Amniotic stem cell (primary cell): ENCODE data around the gene CEPT1.
"Not testable (repeated sequence)": the region's sequence is repeated elsewhere in the genome, so short reads cannot be mapped to it uniquely, and the experiment has no call there.

ENCODE experiments used
- DNase-seq: peaks from one replicate; lab custom pipeline; 2025; lab: John Stamatoyannopoulos, UW

CEPT1 gene

DNA sequence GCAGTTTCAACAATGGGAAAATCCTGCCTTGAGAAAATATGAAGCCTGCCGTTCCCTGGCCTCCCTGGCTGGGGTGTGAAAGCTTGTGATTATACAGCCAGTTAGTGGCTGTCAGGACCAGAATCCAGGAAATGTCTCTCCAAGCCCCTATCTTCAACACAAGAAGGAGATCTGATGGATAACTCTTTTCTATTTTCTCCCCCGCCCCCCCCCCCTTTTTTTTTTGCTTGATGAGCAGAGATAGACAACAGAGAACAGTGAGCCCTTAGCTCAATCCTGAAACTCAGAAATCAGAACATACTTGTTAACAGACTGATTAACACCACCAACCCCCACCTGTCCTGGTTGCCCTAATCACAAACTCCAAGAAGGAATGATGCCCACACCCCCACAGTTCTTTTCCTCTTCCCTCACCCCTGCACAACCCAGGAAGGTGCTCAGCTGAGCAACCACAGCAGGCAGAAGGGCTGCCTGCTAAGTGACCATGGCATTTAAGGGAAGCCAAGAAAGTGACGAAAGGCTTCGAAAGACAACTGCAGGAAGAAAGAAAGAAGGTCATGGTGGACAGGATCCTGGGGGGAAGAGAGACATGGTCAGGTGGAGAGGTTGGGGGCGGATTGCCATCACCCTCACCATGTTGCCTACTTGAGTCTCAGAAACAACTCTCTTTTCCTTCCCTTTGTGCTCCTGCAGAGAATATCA lies 72.8 kb downstream of the CEPT1 start:
- no peak for DNase-seq

GRCh38 chr1:111213412-111213811 lies 73.4 kb downstream of the CEPT1 start:
- DNase-seq, result no peak

DNA sequence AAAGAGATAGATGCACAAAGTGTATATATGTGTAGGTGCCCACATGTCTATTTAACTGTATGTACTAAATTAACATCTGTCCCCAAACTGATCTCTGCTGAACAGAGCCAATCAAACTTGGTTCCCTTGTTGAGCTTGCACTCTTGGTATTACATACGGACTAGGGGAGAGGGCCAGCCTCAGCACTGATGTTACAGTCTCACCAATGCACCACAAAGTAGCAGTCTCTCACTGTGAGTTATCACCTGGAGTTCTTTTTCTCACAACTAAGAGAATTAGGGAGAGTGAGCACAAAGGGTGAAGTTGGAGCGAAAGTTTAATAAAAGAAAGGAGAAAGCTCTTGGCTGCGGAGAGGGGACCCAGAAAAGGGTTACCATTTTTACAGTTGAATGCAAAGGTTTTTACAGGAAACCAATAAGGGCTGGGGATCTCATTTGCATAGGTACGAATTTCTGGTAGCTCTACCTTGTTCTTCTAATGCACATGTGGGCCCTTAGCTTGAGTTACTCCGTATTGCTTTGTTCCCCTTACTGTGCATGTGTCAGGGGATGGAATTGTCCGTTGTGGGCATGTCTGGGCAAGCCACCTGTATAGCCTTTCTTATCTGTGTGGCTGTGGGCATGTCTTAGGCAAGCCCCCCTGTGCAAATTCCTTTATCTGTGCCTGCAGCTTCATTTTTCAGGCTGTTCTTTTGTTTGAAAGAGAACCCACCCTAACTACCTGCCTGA lies 74.2 kb downstream of the CEPT1 start:
- DNase-seq, result no peak

DNA sequence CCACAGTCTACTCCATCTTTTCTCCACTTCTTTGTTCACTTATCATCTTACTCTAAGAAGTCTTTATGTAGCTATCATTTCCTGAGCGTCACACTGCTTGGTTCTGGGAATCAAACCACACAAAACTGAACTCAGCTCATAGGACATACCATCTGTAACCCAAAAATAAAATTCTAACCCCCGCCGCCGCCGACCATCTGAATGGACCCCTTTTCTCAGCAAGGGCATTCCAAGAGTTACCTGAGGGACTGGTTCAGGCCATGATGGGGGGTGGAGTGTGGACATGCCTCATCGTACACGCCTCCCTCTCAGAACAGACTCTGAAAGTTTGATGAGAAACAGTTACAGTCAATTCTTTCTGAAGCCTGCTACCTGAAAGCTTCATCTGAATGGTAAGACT lies 74.9 kb downstream of the CEPT1 start:
- DNase-seq, result no peak

- DNase-seq, result not testable (repeated sequence)
These were observed 75.3 kb downstream of the CEPT1 start for GRCh38 chr1:111215285-111215684.

DNA sequence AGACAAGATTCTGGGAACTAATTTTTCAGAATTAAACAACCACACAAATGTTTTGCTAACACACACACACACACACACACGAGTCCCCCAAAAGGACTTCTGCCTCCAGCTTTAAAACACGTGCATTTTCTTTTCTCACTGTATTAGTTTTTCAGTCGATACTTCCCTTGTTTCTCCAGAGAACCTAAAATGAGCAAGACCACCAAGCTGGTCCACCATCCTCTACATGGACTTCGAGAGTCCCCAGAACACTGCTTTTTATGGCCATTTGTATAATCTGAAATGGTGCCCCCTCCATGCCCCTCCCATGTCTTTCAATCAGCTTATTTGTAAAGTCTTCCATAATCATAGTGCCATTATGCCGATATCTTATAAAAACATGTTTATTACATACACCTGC lies 76.7 kb downstream of the CEPT1 start:
- DNase-seq, result no peak

DNA sequence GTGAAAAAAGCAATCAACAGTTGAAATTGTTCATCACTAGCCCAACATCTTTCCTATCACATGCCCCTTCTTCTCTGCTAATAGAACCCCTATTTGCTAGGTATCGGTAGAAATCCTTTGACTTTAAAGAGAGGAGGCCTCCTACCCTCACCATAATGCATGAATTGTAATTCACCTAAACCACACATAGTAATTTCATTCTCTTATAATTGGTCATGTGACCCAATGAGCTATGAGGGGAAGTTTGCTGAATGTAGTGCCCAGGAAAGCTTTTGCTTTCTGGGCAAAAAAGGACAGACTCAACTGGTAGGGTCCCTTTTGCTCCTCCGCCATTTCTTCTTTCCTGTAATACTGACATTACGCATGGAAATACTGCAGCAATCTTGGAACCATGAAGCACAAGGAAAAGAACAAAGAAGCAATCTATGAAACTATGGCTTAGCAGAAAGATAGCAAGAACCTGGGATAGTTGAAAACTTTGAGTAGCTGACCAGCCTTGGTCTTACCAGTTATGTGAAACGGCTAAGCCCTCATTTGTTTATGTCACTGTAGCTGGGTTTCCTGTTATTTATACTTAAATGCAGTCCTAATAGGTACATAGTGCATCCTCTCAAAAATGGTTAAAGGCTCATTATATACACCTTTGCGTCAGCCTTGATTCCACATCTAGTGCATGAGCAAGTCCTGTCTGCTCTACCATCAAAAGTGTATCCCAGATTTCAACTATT lies 77.3 kb downstream of the CEPT1 start:
- DNase-seq, result no peak

GRCh38 chr1:111218701-111219556 lies 78.9 kb downstream of the CEPT1 start:
- no peak for DNase-seq

GRCh38 chr1:111219557-111220286 lies 79.7 kb downstream of the CEPT1 start:
- no peak for DNase-seq

GRCh38 chr1:111220302-111220890 lies 80.4 kb downstream of the CEPT1 start:
- DNase-seq, result no peak

DNA sequence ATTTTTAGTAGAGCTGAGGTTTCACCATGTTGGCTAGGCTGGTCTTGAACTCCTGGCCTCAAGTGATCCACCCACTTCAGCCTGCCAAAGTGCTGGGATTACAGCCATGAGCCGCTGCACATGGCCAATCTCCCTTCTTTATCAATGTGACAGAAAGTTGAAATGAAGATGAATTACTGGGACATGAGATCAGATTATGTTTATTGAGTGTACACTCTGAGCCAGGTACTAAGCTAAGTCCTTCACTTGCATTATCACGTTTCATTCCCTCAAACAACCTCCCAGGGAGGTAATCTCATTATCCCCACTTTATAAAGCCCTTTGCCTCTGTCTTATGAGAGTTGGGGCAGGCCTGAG lies 81.2 kb downstream of the CEPT1 start:
- no peak for DNase-seq

- DNase-seq, result no peak
These were observed 81.7 kb downstream of the CEPT1 start for GRCh38 chr1:111221633-111222291.

DNA sequence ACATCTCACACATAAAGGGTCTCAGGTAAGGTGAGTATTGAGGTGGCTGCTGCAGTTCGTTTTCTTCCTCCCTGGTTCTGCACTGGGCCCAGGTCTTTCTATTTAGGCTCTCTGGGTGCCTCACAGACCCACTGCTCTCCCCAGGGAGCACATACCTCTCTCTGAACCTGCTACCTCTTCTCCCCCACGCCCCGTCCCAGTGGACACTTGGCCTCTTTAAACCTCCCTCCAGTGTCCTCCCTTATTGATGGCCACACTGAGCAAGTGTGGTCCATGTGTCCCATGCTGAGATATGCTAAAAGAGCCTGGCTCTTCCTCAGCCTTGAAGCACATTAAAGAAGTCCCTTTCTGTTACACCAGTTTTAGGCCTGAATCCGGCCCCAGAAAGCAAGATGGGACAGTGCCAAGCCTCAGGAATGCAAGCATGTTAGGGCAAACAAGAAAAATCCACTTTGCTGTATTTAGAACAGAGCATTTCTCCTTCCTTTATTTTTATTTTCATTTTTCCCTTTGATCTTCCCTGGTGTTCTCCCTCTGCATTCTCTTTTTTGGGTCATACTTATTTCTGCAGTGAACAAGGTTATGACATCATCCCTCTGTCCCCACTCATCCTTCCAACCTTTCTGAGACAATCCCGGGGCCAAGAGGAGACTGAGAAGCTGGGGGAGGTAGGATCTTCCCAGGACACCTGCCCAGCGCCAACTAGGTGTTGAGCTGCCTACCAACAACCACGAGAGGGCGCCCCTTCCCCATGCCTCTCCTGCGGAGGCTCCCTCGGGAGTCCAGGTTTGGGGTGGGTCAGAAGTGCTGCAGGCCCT lies 82.5 kb downstream of the CEPT1 start:
- peak; percentile 54 for DNase-seq

DNA sequence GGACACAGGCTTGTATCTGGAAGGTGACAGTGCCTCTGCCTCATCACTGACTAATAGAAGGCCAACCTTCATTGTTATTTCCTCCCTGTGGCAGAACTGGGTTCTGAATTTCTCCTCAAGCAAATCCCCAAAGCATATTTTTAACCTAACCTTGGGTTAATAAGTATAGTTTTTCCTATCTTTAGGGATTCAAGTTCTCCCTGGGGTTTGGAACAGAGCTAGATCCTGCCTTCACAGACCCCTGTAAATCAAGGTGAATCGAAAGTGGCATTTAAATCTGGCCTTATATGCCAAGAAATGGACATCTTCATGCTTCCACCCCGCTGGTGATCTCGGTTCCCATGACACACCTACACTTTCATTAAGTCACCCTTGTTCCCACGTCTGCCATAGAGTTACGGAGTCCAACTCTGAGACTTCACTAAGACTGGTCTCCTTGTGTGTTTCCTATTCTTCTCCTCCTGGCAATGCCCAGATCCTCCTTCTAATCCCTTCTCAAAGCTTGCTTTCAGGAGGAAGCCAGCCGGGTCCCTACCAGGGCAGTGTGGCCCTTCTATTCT lies 83.2 kb downstream of the CEPT1 start:
- no peak for DNase-seq

DNA sequence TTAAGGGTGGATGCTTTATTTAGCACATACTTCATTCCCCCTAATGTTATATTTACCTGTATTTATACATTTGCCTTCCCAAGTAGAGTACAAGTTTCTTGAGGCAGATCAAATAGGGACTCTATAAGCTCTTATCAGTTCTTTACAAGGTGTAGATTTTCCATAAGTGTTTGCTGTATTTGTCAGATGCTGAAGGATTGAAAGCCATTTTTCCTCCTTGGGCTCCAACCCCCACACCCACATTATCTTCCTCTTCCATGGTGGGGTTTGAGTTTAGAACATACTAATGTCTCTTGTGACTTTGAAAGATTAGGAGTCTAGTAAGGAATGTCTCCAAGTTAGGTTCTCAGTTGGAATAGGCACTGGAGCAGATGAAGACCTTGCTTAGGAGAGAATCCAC lies 85.1 kb downstream of the CEPT1 start:
- DNase-seq, result no peak

- no peak for DNase-seq
These were observed 85.8 kb downstream of the CEPT1 start for GRCh38 chr1:111225717-111226400.

DNA sequence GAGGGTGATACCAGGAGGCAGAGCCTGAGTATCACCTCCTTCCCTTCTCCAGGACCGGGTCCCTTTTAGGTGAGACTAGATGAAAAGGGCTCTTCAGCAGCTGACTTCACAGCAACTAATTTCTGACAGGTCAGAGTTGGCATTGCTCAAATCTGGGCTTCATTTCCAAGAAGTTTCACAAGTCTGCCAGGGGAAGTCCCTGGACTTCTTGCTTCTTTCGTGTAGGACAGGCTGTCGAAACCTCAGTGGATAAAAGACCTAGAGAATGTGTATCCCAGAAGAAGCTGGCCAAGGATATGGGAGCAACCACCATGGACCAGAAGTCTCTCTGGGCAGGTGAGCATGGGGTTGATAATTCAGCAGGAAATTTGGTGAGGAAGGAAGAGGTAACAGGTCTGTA lies 87.4 kb downstream of the CEPT1 start, which contains the start of gene CHI3L2:
Gene CHI3L2, plus strand, starts transcription at position 280 of the 400 bp plus-strand sequence. Its CDS starts 17 bp downstream, at position 297.
- DNase-seq, result no peak
